Neural progenitor cell (in vitro differentiated cells): ENCODE results near the gene FBL. TPM values are rescaled to one million over a fixed set of nuclear protein-coding genes. Genes with fewer than 3 reads are reported as not detected.

ENCODE experiments used
- DNase-seq: peaks from one replicate; pipeline ENCODE4 v3.0.0-alpha.2; 2016; ENCODE audit warnings: low spot score
- H2AFZ ChIP-seq: fragments of 200-600 bp; sonication (generic); replicated peaks from 2 replicates; pipeline ENCODE4 v1.6.1; 2016; ENCODE audit warnings: antibody characterized with exemption
- H3F3A ChIP-seq: fragments of 200-600 bp; sonication (generic); 2 replicates; pipeline ENCODE4 v1.6.1; 2016; ENCODE audit warnings: antibody characterized with exemption, low read depth
- H3K27ac ChIP-seq: fragments of 200-600 bp; sonication (generic); 2 replicates; pipeline ENCODE4 v1.5.1; 2016; ENCODE audit warnings: mild to moderate bottlenecking
- H3K27me3 ChIP-seq: fragments of 200-600 bp; sonication (generic); 2 replicates; pipeline ENCODE4 v1.6.1; 2016; ENCODE audit warnings: mild to moderate bottlenecking, moderate library complexity
- H3K36me3 ChIP-seq: fragments of 200-600 bp; sonication (generic); 2 replicates; pipeline ENCODE4 v1.5.1; 2016
- H3K4me1 ChIP-seq: fragments of 200-600 bp; sonication (generic); 2 replicates; pipeline ENCODE4 v1.6.1; 2016; ENCODE audit warnings: mixed run types
- H3K4me2 ChIP-seq: fragments of 200-600 bp; sonication (generic); 2 replicates; pipeline ENCODE4 v1.6.1; 2016
- H3K4me3 ChIP-seq: fragments of 200-600 bp; sonication (generic); 2 replicates; pipeline ENCODE4 v1.5.1; 2016
- H3K79me2 ChIP-seq: fragments of 200-600 bp; sonication (generic); 2 replicates; pipeline ENCODE4 v1.6.1; 2016; ENCODE audit warnings: low read depth
- H3K9ac ChIP-seq: fragments of 200-600 bp; sonication (generic); 2 replicates; pipeline ENCODE4 v1.6.1; 2016
- H3K9me3 ChIP-seq: fragments of 200-600 bp; sonication (generic); 2 replicates; pipeline ENCODE4 v1.5.1; 2016; ENCODE audit warnings: low read depth
- H4K20me1 ChIP-seq: fragments of 200-600 bp; sonication (generic); 2 replicates; pipeline ENCODE4 v1.6.1; 2016; ENCODE audit warnings: low read depth
- H3K27ac Mint-ChIP-seq: 3 replicates; pipeline ENCODE4 v1.8.0; 2021; ENCODE audit warnings: mixed read lengths
- H3K27me3 Mint-ChIP-seq: 2 replicates; pipeline ENCODE4 v1.8.0; 2022; ENCODE audit warnings: low read depth, mild to moderate bottlenecking, inconsistent platforms, moderate library complexity, mixed read lengths; ENCODE audit not compliant: insufficient read depth
- H3K36me3 Mint-ChIP-seq: 3 replicates; pipeline ENCODE4 v1.8.0; 2021; ENCODE audit warnings: mixed read lengths
- H3K4me1 Mint-ChIP-seq: 3 replicates; pipeline ENCODE4 v1.8.0; 2021; ENCODE audit warnings: mixed read lengths
- H3K4me3 Mint-ChIP-seq: 3 replicates; pipeline ENCODE4 v1.8.0; 2021; ENCODE audit warnings: mild to moderate bottlenecking, moderate library complexity, mixed read lengths
- H3K9me3 Mint-ChIP-seq: 3 replicates; pipeline ENCODE4 v1.8.0; 2020; ENCODE audit warnings: mixed read lengths
- CTCF ChIP-seq: fragments of 200-600 bp; sonication (generic); IDR thresholded peaks from 2 replicates; pipeline ENCODE4 v1.5.1; 2017; ENCODE audit warnings: antibody characterized with exemption, mild to moderate bottlenecking
- EZH2 ChIP-seq: fragments of 200-600 bp; sonication (generic); IDR thresholded peaks from 2 replicates; pipeline ENCODE4 v1.6.1; 2017; ENCODE audit warnings: antibody characterized with exemption, mild to moderate bottlenecking, moderate library complexity
- EZH2phosphoT487 ChIP-seq: fragments of 200-600 bp; sonication (generic); IDR thresholded peaks from 2 replicates; pipeline ENCODE4 v1.6.1; 2017; ENCODE audit warnings: antibody characterized with exemption
- total RNA-seq: library from RNA; depleted of rRNA; stranded (reverse); fragments of >200 nt; gene quantifications from 2 replicates; pipeline ENCODE4 v1.2.3, GENCODE V29; 2015; ENCODE audit warnings: low replicate concordance

FBL gene
- total RNA-seq, 1 donor from 2014 or later = 428 TPM

GRCh38 chr19:39867952-39868351, 21.8 kb upstream of the FBL start:
- no peak overlapping the region for H3K27ac ChIP-seq
- peaks cover 7% of the 10 kb centered on the region for H3K27me3 Mint-ChIP-seq
- no peaks in the 10 kb centered on the region for H3K9me3 Mint-ChIP-seq
- H2AFZ ChIP-seq = no peak overlapping the region
- peaks cover 9% of the 10 kb centered on the region for H3K4me1 Mint-ChIP-seq
- no peak overlapping the region for H3K4me3 Mint-ChIP-seq
- TF ChIP-seq EZH2 (no peak), CTCF (no peak), EZH2phosphoT487 (no peak)
- H3K9me3 ChIP-seq = no peaks in the 10 kb centered on the region
- H3K79me2 ChIP-seq = no peaks in the 10 kb centered on the region
- peaks cover 8% of the 10 kb centered on the region for H3K4me1 ChIP-seq
- no peak overlapping the region for H3K4me3 ChIP-seq
- H3K9ac ChIP-seq = no peak overlapping the region
- no peak overlapping the region for H3K27ac Mint-ChIP-seq
- no peaks in the 10 kb centered on the region for H3K27me3 ChIP-seq
- H3K36me3 ChIP-seq = no peaks in the 10 kb centered on the region
- H4K20me1 ChIP-seq = no peaks in the 10 kb centered on the region
- H3K4me2 ChIP-seq = no peak overlapping the region
- DNase-seq = no peak
- no peaks in the 10 kb centered on the region for H3K36me3 Mint-ChIP-seq
- H3F3A ChIP-seq = no peaks in the 10 kb centered on the region

- no peak overlapping the region for H3K4me3 Mint-ChIP-seq
Observed at GRCh38 chr19:39867133-39867532, 21.0 kb upstream of the FBL start.

GRCh38 chr19:39865953-39866352, 19.8 kb upstream of the FBL start:
- Mint-ChIP-seq H3K27me3 (peaks cover 5% of the 10 kb centered on the region), H3K27ac (no peak overlapping the region), H3K4me1 (peaks cover 9% of the 10 kb centered on the region), H3K36me3 (no peaks in the 10 kb centered on the region), H3K4me3 (no peak overlapping the region), H3K9me3 (no peaks in the 10 kb centered on the region)
- Histone ChIP-seq H3K4me1 (peaks cover 8% of the 10 kb centered on the region), H3K27me3 (no peaks in the 10 kb centered on the region), H3K4me2 (no peak overlapping the region), H4K20me1 (no peaks in the 10 kb centered on the region), H3K9me3 (no peaks in the 10 kb centered on the region), H3K27ac (no peak overlapping the region), H3K9ac (no peak overlapping the region), H3K79me2 (no peaks in the 10 kb centered on the region), H3F3A (no peaks in the 10 kb centered on the region), H2AFZ (no peak overlapping the region), H3K36me3 (no peaks in the 10 kb centered on the region), H3K4me3 (no peak overlapping the region)
- DNase-seq = no peak
- no peak for TF ChIP-seq CTCF
- TF ChIP-seq EZH2 = no peak
- no peak for TF ChIP-seq EZH2phosphoT487

More at GRCh38 chr19:39867133-39867532, 21.0 kb upstream of the FBL start:
- Histone ChIP-seq H3K27me3 (no peaks in the 10 kb centered on the region), H3K4me3 (no peak overlapping the region), H3K27ac (no peak overlapping the region), H3K9me3 (no peaks in the 10 kb centered on the region), H3K79me2 (no peaks in the 10 kb centered on the region), H3K4me1 (peaks cover 8% of the 10 kb centered on the region), H3K36me3 (no peaks in the 10 kb centered on the region), H3K9ac (no peak overlapping the region), H3F3A (no peaks in the 10 kb centered on the region), H2AFZ (no peak overlapping the region), H3K4me2 (no peak overlapping the region), H4K20me1 (no peaks in the 10 kb centered on the region)
- no peak for DNase-seq
- no peak for TF ChIP-seq CTCF
- no peak for TF ChIP-seq EZH2phosphoT487
- TF ChIP-seq EZH2 = no peak
- Mint-ChIP-seq H3K36me3 (no peaks in the 10 kb centered on the region), H3K9me3 (no peaks in the 10 kb centered on the region), H3K4me1 (peaks cover 9% of the 10 kb centered on the region), H3K27ac (peak overlapping the region; percentile 44), H3K27me3 (peaks cover 7% of the 10 kb centered on the region)

GRCh38 chr19:39865186-39865585, 19.0 kb upstream of the FBL start:
- no peak for TF ChIP-seq EZH2
- TF ChIP-seq CTCF = no peak
- no peak for TF ChIP-seq EZH2phosphoT487
- Histone ChIP-seq H3K9ac (no peak overlapping the region), H3K79me2 (no peaks in the 10 kb centered on the region), H4K20me1 (no peaks in the 10 kb centered on the region), H3K27me3 (no peaks in the 10 kb centered on the region), H3K36me3 (no peaks in the 10 kb centered on the region), H3K4me1 (peaks cover 5% of the 10 kb centered on the region), H3K9me3 (no peaks in the 10 kb centered on the region), H3K4me3 (no peak overlapping the region), H3K4me2 (no peak overlapping the region), H3F3A (no peaks in the 10 kb centered on the region), H2AFZ (no peak overlapping the region), H3K27ac (no peak overlapping the region)
- Mint-ChIP-seq H3K4me1 (peaks cover 7% of the 10 kb centered on the region), H3K9me3 (no peaks in the 10 kb centered on the region), H3K27me3 (peaks cover 5% of the 10 kb centered on the region), H3K4me3 (no peak overlapping the region), H3K36me3 (no peaks in the 10 kb centered on the region), H3K27ac (no peak overlapping the region)
- DNase-seq = no peak
